GM19463 (cell line): ENCODE data around the gene USP4.
"Not testable (repeated sequence)": the region's sequence is repeated elsewhere in the genome, so short reads cannot be mapped to it uniquely, and the experiment has no call there.

Experiments
- ATAC-seq: cut with Tn5 transposase; IDR thresholded peaks from one replicate; pipeline ENCODE4 v1.9.1; 2021; ENCODE audit warnings: mild to moderate bottlenecking, moderate library complexity; ENCODE audit not compliant: unreplicated experiment

USP4 gene

GRCh38 chr3:49255112-49255511 is 84.7 kb downstream of the USP4 start:
- no peak for ATAC-seq

GRCh38 chr3:49253512-49253911 is 86.3 kb downstream of the USP4 start:
- ATAC-seq, result no peak

- ATAC-seq, result no peak
Observed at GRCh38 chr3:49248840-49249227, 91.0 kb downstream of the USP4 start.

- no peak for ATAC-seq
Observed at GRCh38 chr3:49244581-49245205, 95.2 kb downstream of the USP4 start.

GRCh38 chr3:49240091-49240490 is 99.8 kb downstream of the USP4 start:
- not testable (repeated sequence) for ATAC-seq

GRCh38 chr3:49238274-49239127 is 101.4 kb downstream of the USP4 start:
- ATAC-seq, result no peak

- ATAC-seq, result no peak
Observed at GRCh38 chr3:49237344-49237743, 102.5 kb downstream of the USP4 start.

- no peak for ATAC-seq
Observed at GRCh38 chr3:49236226-49236625, 103.6 kb downstream of the USP4 start.

- ATAC-seq, result not testable (repeated sequence)
Observed at GRCh38 chr3:49228817-49229216, 111.0 kb downstream of the USP4 start.
